Endothelial cell of umbilical vein (primary cell): ENCODE data around the gene CDK9.
A peak's percentile ranks its signal among the peaks of the same experiment; 100 is the strongest.

ENCODE experiments used
- CTCF ChIP-seq, 2 donors: IDR thresholded peaks; 1 replicate in 1 of 2; 2 replicates in 1 of 2; pipeline ENCODE4 v1.5.1; 2011; ENCODE audit warnings: low read length in 2 of 2, mild to moderate bottlenecking in 2 of 2, moderate library complexity in 2 of 2, control low read depth in 1 of 2, inconsistent platforms in 1 of 2, low read depth in 1 of 2; ENCODE audit not compliant: insufficient read depth in 1 of 2; ENCODE audit errors: extremely low read depth in 1 of 2
- EZH2 ChIP-seq: IDR thresholded peaks from 2 replicates; pipeline ENCODE4 v1.6.1; 2012; ENCODE audit warnings: borderline replicate concordance, low read depth, mild to moderate bottlenecking, moderate library complexity, low read length, inconsistent platforms; ENCODE audit not compliant: severe bottlenecking
- FOS ChIP-seq: IDR thresholded peaks from 2 replicates; pipeline ENCODE4 v1.6.1; 2011; ENCODE audit warnings: mild to moderate bottlenecking, low read length, moderate library complexity, borderline replicate concordance; ENCODE audit not compliant: insufficient read depth
- MYC ChIP-seq: IDR thresholded peaks from one replicate; pipeline ENCODE4 v1.6.1; 2011; ENCODE audit warnings: mild to moderate bottlenecking, low read depth, low read length
- POLR2A ChIP-seq: IDR thresholded peaks from 2 replicates; pipeline ENCODE4 v1.6.1; 2012; ENCODE audit warnings: low read depth, mild to moderate bottlenecking, control low read depth, low read length
- POLR2AphosphoS5 ChIP-seq: IDR thresholded peaks from 2 replicates; pipeline ENCODE4 v1.6.1; 2012; ENCODE audit warnings: low read depth, mild to moderate bottlenecking, control low read depth, low read length, moderate library complexity; ENCODE audit not compliant: insufficient read depth
- TF ChIP-seq, protein P1 (sequence below): IDR thresholded peaks from 2 replicates; pipeline ENCODE4 v1.6.1; 2011; ENCODE audit not compliant: insufficient read depth, insufficient read length

- no peak for TF ChIP-seq EZH2
- no peak for TF ChIP-seq POLR2AphosphoS5
- TF ChIP-seq CTCF (IDR thresholded peaks at IDR 0.05; ENCODE audit: extremely low read depth in 1 of 2, insufficient read depth in 1 of 2, low read depth in 1 of 2, low read length in 2 of 2), result peak; percentile 10 to 30
- no peak for TF ChIP-seq POLR2A
- TF ChIP-seq MYC, result no peak
- no peak for TF ChIP-seq FOS
- TF ChIP-seq, protein P1, sequence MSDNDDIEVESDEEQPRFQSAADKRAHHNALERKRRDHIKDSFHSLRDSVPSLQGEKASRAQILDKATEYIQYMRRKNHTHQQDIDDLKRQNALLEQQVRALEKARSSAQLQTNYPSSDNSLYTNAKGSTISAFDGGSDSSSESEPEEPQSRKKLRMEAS, result no peak
Measured at GRCh38 chr9:127786773-127787104, 905 bp downstream of the CDK9 start.
